Measurements from ENCODE around the gene FAXDC2.

GRCh38 chr5:154863291-154864080, 13.1 kb upstream of the FAXDC2 start:
- TF ChIP-seq CTCF (IDR thresholded peaks at IDR 0.05; ENCODE audit: insufficient read depth, low read depth, low read length), result no peak
- no peak for TF ChIP-seq EZH2 (IDR thresholded peaks at IDR 0.05; ENCODE audit: insufficient read depth, low read length)
